Stimulated activated CD4-positive, alpha-beta T cell treated with anti-CD3 and anti-CD28 coated beads, Interleukin-2, amount 100 ng/mL, for 4 hours (primary cell): ENCODE data around the gene COBLL1.
"Not testable (repeated sequence)": the region's sequence is repeated elsewhere in the genome, so short reads cannot be mapped to it uniquely, and the experiment has no call there.

Source experiments
- DNase-seq: peaks from one replicate; pipeline ENCODE4 v3.0.0-alpha.2; 2020; ENCODE audit warnings: low read depth

COBLL1 gene

GRCh38 chr2:164859906-164860693, 18.5 kb upstream of the COBLL1 start:
- not testable (repeated sequence) for DNase-seq

- DNase-seq = no peak
Measured at GRCh38 chr2:164859251-164859818, 17.7 kb upstream of the COBLL1 start.

- no peak for DNase-seq
Measured at GRCh38 chr2:164852086-164852485, 10.5 kb upstream of the COBLL1 start.

GRCh38 chr2:164850235-164850634, 8.6 kb upstream of the COBLL1 start:
- no peak for DNase-seq

- no peak for DNase-seq
Measured at GRCh38 chr2:164849506-164849905, 7.9 kb upstream of the COBLL1 start.

GRCh38 chr2:164847981-164848741, 6.5 kb upstream of the COBLL1 start:
- no peak for DNase-seq

- no peak for DNase-seq
Measured at GRCh38 chr2:164847291-164847690, 5.7 kb upstream of the COBLL1 start.

- no peak for DNase-seq
Measured at GRCh38 chr2:164846276-164846675, 4.7 kb upstream of the COBLL1 start.

GRCh38 chr2:164843346-164843911, 1.8 kb upstream of the COBLL1 start:
- no peak for DNase-seq

GRCh38 chr2:164842624-164842966, 972 bp upstream of the COBLL1 start:
- no peak for DNase-seq

- no peak for DNase-seq
Measured at GRCh38 chr2:164840930-164841718, 499 bp downstream of the COBLL1 start.

GRCh38 chr2:164840458-164840929, 1.1 kb downstream of the COBLL1 start:
- DNase-seq = no peak

GRCh38 chr2:164839914-164840457, 1.6 kb downstream of the COBLL1 start:
- no peak for DNase-seq

- no peak for DNase-seq
Measured at GRCh38 chr2:164837807-164838206, 3.8 kb downstream of the COBLL1 start.

- DNase-seq = no peak
Measured at GRCh38 chr2:164836907-164837306, 4.7 kb downstream of the COBLL1 start.

GRCh38 chr2:164835302-164835701, 6.3 kb downstream of the COBLL1 start:
- DNase-seq = no peak

GRCh38 chr2:164831887-164832286, 9.7 kb downstream of the COBLL1 start:
- no peak for DNase-seq

- DNase-seq = no peak
Measured at GRCh38 chr2:164831180-164831579, 10.4 kb downstream of the COBLL1 start.

GRCh38 chr2:164826293-164827243, 15.1 kb downstream of the COBLL1 start:
- no peak for DNase-seq

- DNase-seq = no peak
Measured at GRCh38 chr2:164824872-164825271, 16.8 kb downstream of the COBLL1 start.
